HepG2 (cell line): Measurements from ENCODE around the gene TMEM196.

Experiments
- CEBPB ChIP-seq: IDR thresholded peaks from 2 replicates; pipeline ENCODE4 v1.6.1; 2011; ENCODE audit warnings: low read depth, low read length, improper control_type of control experiment, borderline replicate concordance
- KAT2B ChIP-seq: fragments of 150-350 bp; IDR thresholded peaks from 2 replicates; pipeline ENCODE4 v1.6.1; 2014; ENCODE audit warnings: low read depth, low read length, borderline replicate concordance
- MED13 ChIP-seq: sonication (generic); formaldehyde crosslinking; IDR thresholded peaks from 2 replicates; pipeline ENCODE4 v1.5.0; 2020; ENCODE audit warnings: missing genetic modification reagents
- MIER3 ChIP-seq: IDR thresholded peaks from 2 replicates; pipeline ENCODE4 v1.6.1; 2016; ENCODE audit warnings: missing compliant biosample characterization, borderline replicate concordance
- MYNN ChIP-seq: sonication (generic); formaldehyde crosslinking; IDR thresholded peaks from 2 replicates; pipeline ENCODE4 v1.4.0; 2020; ENCODE audit warnings: mild to moderate bottlenecking, low read depth, missing genetic modification reagents
- NFYB ChIP-seq: sonication (generic); formaldehyde crosslinking; IDR thresholded peaks from 2 replicates; pipeline ENCODE4 v1.4.0; 2020; ENCODE audit warnings: missing genetic modification reagents
- POGK ChIP-seq: sonication (generic); formaldehyde crosslinking; conservative IDR thresholded peaks from 2 replicates; pipeline ENCODE4 v1.8.0; 2022; ENCODE audit warnings: mild to moderate bottlenecking, moderate library complexity, missing genetic modification reagents
- POLR2AphosphoS2 ChIP-seq: IDR thresholded peaks from 2 replicates; pipeline ENCODE4 v1.6.1; 2011; ENCODE audit warnings: low read depth, low read length, improper control_type of control experiment
- SUZ12 ChIP-seq: fragments of 150-350 bp; IDR thresholded peaks from 2 replicates; pipeline ENCODE4 v1.6.1; 2014; ENCODE audit warnings: low read depth, low read length
- ZNF20 ChIP-seq: sonication (generic); formaldehyde crosslinking; IDR thresholded peaks from 2 replicates; pipeline ENCODE4 v1.4.0; 2020; ENCODE audit warnings: mild to moderate bottlenecking, moderate library complexity, missing genetic modification reagents
- ZNF766 ChIP-seq: sonication (generic); formaldehyde crosslinking; IDR thresholded peaks from 2 replicates; pipeline ENCODE4 v1.5.0; 2020; ENCODE audit warnings: missing genetic modification reagents, borderline replicate concordance
- TF ChIP-seq, protein P1 (sequence below): sonication (generic); formaldehyde crosslinking; IDR thresholded peaks from 2 replicates; pipeline ENCODE4 v1.4.0; 2020; ENCODE audit warnings: missing genetic modification reagents
- TF ChIP-seq, protein P2 (sequence below): IDR thresholded peaks from 2 replicates; pipeline ENCODE4 v1.6.1; 2016; ENCODE audit warnings: mild to moderate bottlenecking

DNA sequence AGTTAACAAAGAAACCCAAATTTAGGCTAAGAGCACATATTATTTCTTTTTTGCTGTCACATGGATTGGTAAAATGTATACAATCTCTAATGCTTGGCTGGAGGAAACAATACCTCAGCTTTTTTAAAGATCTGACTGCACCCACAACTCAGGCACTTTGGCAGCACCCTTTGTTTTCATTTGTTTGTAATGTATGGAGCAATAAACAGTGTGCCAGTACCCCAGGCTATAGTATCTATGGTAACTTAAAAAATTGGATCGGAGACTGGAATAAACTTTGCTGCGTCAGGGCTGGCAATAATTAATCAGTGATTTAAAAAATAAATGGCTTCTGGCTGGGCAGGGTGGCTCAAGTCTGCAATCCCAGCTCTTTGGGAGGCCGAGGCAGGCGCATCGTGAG lies 91.8 kb downstream of the TMEM196 start:
- TF ChIP-seq ZNF20 (CRISPR knock-in tag) (no peak), MIER3 (CRISPR knock-in tag) (no peak), MED13 (CRISPR knock-in tag) (no peak), MYNN (CRISPR knock-in tag) (no peak), NFYB (CRISPR knock-in tag) (no peak), POLR2AphosphoS2 (no peak), SUZ12 (no peak), CEBPB (no peak), KAT2B (no peak), ZNF766 (CRISPR knock-in tag) (no peak), POGK (CRISPR knock-in tag) (no peak)
- TF ChIP-seq, protein P1, sequence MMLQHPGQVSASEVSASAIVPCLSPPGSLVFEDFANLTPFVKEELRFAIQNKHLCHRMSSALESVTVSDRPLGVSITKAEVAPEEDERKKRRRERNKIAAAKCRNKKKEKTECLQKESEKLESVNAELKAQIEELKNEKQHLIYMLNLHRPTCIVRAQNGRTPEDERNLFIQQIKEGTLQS, result no peak
- TF ChIP-seq, protein P2, sequence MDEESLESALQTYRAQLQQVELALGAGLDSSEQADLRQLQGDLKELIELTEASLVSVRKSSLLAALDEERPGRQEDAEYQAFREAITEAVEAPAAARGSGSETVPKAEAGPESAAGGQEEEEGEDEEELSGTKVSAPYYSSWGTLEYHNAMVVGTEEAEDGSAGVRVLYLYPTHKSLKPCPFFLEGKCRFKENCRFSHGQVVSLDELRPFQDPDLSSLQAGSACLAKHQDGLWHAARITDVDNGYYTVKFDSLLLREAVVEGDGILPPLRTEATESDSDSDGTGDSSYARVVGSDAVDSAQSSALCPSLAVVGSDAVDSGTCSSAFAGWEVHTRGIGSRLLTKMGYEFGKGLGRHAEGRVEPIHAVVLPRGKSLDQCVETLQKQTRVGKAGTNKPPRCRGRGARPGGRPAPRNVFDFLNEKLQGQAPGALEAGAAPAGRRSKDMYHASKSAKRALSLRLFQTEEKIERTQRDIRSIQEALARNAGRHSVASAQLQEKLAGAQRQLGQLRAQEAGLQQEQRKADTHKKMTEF, result no peak
